ENCODE data around the gene HEPACAM. TPM values are rescaled to one million over a fixed set of nuclear protein-coding genes. Genes with fewer than 3 reads are reported as not detected.

Gene HEPACAM, protein sequence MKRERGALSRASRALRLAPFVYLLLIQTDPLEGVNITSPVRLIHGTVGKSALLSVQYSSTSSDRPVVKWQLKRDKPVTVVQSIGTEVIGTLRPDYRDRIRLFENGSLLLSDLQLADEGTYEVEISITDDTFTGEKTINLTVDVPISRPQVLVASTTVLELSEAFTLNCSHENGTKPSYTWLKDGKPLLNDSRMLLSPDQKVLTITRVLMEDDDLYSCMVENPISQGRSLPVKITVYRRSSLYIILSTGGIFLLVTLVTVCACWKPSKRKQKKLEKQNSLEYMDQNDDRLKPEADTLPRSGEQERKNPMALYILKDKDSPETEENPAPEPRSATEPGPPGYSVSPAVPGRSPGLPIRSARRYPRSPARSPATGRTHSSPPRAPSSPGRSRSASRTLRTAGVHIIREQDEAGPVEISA
- total RNA-seq (2014; rRNA removed) (0.11 TPM in 1 of 2 replicates, not detected in the other), Bru-seq, nascent RNA (percentile 17 among the genes with signal in this experiment), BruChase-seq, experiment 1, labeled RNA remaining after a 6-hour chase (percentile 10 among the genes with signal in this experiment), BruChase-seq, experiment 2, labeled RNA remaining after a 2-hour chase (percentile 7 among the genes with signal in this experiment)
- long read RNA-seq = 0 reads

DNA sequence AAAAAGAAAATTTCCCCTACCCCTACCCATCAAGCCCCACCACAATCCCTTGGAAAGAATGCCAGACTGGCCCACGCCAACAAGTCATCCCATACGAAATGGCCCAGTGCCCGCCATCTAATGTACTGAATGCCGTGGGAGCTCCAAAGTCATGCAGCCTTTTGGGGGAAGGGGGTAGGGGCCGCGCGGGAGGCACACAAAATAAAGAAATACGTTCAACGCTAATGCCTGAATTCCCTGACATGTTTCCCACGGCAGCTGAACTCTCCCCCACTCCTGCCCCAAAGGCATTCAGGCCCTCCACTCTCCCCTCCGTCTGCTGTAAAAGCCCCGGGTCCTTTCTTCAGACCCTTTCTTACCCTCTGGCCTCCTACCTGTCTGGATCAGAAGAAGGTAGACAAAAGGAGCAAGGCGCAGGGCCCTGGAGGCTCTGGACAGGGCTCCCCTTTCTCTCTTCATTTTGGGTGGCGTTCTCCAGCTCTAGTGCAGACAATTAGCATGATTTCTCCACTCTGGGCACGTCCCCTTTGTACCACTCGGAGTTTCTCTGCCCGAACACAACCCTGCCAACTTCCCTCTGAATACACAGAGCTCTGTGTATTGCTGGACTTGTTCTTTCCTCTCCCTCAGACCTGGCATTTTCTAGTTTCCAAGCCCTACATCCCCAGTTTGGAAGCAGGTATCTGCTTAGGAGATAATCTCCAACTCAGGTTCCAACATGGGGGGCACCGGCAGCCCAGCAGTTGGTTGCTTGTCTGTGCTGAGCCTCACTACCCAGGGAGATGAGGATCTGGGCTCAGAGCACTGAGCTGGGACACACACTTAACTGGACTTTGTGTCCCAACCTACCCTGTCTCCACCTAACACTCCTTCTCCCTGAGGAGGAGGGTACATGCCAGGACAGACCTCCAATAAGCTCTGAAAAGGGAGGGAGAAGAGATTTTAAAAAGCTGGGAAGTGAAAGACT is at the start of gene HEPACAM:
Gene HEPACAM (minus strand): TSS at position 500 of the 967 bp plus-strand sequence. CDS start 41 bp downstream, at position 459.
- no peak within 1 kb of the TSS for H3K27ac ChIP-seq (ENCODE audit: low read length)
- no peak within 1 kb of the TSS for H3K9ac ChIP-seq (ENCODE audit: low read length)
- H3K79me2 ChIP-seq (ENCODE audit: low read length) = no peaks in the 10 kb centered on the region
- ChIA-PET CTCF (interaction anchor here (3.1 kb wide), 1 partner anchor 60 kb away, joined by 8 read pairs; no protein-coding TSS in a partner anchor), POLR2A (ENCODE audit: unreplicated experiment) (no interaction called here)
- no peaks in the 10 kb centered on the region for H4K20me1 ChIP-seq (ENCODE audit: low read length)
- no TSS peak for BruUV-seq (replicated peaks)
- no peak within 1 kb of the TSS for H3K4me3 ChIP-seq (ENCODE audit: low read length)
- no peaks in the 10 kb centered on the region for H3K9me2 ChIP-seq (replicated peaks; ENCODE audit: low read length)
- H3K36me3 ChIP-seq (ENCODE audit: low read depth, low read length) = no peaks in the 10 kb centered on the region
- intact Hi-C loops (cut with micrococcal nuclease) = no loop called here
- H3K4me1 ChIP-seq (ENCODE audit: insufficient read depth, low read length) = peaks cover 7% of the 10 kb centered on the region; the same call in 1 of the 2 replicates
- no peak for TF ChIP-seq EZH2 (IDR thresholded peaks at IDR 0.05; ENCODE audit: low read length, unreplicated experiment)
- TF ChIP-seq, protein P1, sequence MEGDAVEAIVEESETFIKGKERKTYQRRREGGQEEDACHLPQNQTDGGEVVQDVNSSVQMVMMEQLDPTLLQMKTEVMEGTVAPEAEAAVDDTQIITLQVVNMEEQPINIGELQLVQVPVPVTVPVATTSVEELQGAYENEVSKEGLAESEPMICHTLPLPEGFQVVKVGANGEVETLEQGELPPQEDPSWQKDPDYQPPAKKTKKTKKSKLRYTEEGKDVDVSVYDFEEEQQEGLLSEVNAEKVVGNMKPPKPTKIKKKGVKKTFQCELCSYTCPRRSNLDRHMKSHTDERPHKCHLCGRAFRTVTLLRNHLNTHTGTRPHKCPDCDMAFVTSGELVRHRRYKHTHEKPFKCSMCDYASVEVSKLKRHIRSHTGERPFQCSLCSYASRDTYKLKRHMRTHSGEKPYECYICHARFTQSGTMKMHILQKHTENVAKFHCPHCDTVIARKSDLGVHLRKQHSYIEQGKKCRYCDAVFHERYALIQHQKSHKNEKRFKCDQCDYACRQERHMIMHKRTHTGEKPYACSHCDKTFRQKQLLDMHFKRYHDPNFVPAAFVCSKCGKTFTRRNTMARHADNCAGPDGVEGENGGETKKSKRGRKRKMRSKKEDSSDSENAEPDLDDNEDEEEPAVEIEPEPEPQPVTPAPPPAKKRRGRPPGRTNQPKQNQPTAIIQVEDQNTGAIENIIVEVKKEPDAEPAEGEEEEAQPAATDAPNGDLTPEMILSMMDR (conservative IDR thresholded peaks at IDR 0.05; ENCODE audit: low read depth, low read length) = no peak
- TF ChIP-seq EZH2phosphoT487 (IDR thresholded peaks at IDR 0.05; ENCODE audit: borderline replicate concordance, low read length) = no peak
- H2AFZ ChIP-seq (ENCODE audit: low read length) = no peak within 1 kb of the TSS
- H3K9me3 ChIP-seq (ENCODE audit: low read length) = no peaks in the 10 kb centered on the region
- no peaks in the 10 kb centered on the region for H3K27me3 ChIP-seq (ENCODE audit: low read length)
- no peaks in the 10 kb centered on the region for H3F3A ChIP-seq (ENCODE audit: low read length, unreplicated experiment)
- ATAC-seq (no peak), DNase-seq (no peak)
- H3K4me2 ChIP-seq (ENCODE audit: low read length) = no peak within 1 kb of the TSS

DNA sequence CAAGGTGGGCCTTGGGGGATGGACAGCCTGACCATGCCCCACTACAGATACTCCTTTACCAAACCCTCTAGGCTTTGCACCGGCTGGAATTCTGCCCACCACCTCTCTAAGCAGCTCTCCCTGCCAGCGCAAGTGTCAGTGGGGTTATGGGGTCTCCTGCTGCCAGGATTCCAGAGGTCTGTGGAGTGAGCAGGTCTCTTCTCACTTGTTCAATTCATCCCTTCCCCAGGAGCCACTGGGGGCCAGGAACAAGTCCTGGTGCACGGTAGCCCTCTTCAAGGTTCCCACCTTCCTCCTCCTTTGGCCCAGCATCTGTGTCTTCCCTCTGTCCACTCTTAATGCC is 48.6 kb upstream of the HEPACAM start:
- no peak overlapping the region for H3K9ac ChIP-seq (ENCODE audit: low read length)
- H3K36me3 ChIP-seq (ENCODE audit: low read depth, low read length) = peaks cover 28% of the 10 kb centered on the region
- H4K20me1 ChIP-seq (ENCODE audit: low read length) = no peaks in the 10 kb centered on the region
- H3K79me2 ChIP-seq (ENCODE audit: low read length) = no peaks in the 10 kb centered on the region
- H3F3A ChIP-seq (ENCODE audit: low read length, unreplicated experiment) = no peaks in the 10 kb centered on the region
- POLR2A ChIA-PET (ENCODE audit: unreplicated experiment) = no interaction called here
- H3K9me2 ChIP-seq (replicated peaks; ENCODE audit: low read length) = no peaks in the 10 kb centered on the region
- no peak overlapping the region for H3K4me2 ChIP-seq (ENCODE audit: low read length)
- no peaks in the 10 kb centered on the region for H3K4me1 ChIP-seq (ENCODE audit: insufficient read depth, low read length)
- no TSS peak for BruUV-seq (replicated peaks)
- intact Hi-C loops (cut with micrococcal nuclease) = no loop called here
- no peak overlapping the region for H3K4me3 ChIP-seq (ENCODE audit: low read length)
- no peak for TF ChIP-seq EZH2 (IDR thresholded peaks at IDR 0.05; ENCODE audit: low read length, unreplicated experiment)
- no peak for TF ChIP-seq EZH2phosphoT487 (IDR thresholded peaks at IDR 0.05; ENCODE audit: borderline replicate concordance, low read length)
- TF ChIP-seq, protein P1 (conservative IDR thresholded peaks at IDR 0.05; ENCODE audit: low read depth, low read length) = no peak
- CTCF ChIA-PET = no interaction called here
- H3K27ac ChIP-seq (ENCODE audit: low read length) = no peak overlapping the region
- H3K9me3 ChIP-seq (ENCODE audit: low read length) = no peaks in the 10 kb centered on the region
- DNase-seq (no peak), ATAC-seq (no peak)
- no peaks in the 10 kb centered on the region for H3K27me3 ChIP-seq (ENCODE audit: low read length)
- no peak overlapping the region for H2AFZ ChIP-seq (ENCODE audit: low read length)

Measured in PC-3 (cell line).